Kidney epithelial cell (primary cell): Measurements from ENCODE around the gene RLBP1. TPM values are rescaled to one million over a fixed set of nuclear protein-coding genes. Genes with fewer than 3 reads are reported as not detected.

ENCODE experiments used
- DNase-seq: peaks from one replicate; pipeline ENCODE4 v3.0.0-alpha.2; 2010; ENCODE audit warnings: low read depth
- H3K27me3 ChIP-seq: 2 replicates; pipeline ENCODE4 v1.6.0; 2011; ENCODE audit warnings: low read length; ENCODE audit not compliant: control insufficient read depth, insufficient read depth
- H3K36me3 ChIP-seq: 2 replicates; pipeline ENCODE4 v1.5.1; 2011; ENCODE audit warnings: low read length; ENCODE audit not compliant: control insufficient read depth, insufficient read depth
- H3K4me3 ChIP-seq: 2 replicates; pipeline ENCODE4 v1.5.1; 2011; ENCODE audit warnings: low read depth, mild to moderate bottlenecking, control low read depth, low read length
- total RNA-seq: library from RNA; depleted of rRNA; stranded (reverse); fragments of >200 nt; gene quantifications from 2 replicates; pipeline ENCODE4 v1.2.3, GENCODE V29; 2015
- TF ChIP-seq, protein P1 (sequence below): IDR thresholded peaks from 2 replicates; pipeline ENCODE4 v1.5.1; 2011; ENCODE audit warnings: mild to moderate bottlenecking, moderate library complexity, low read length, control low read depth, inconsistent platforms; ENCODE audit not compliant: insufficient read depth, poor library complexity, severe bottlenecking

The RLBP1 gene
- total RNA-seq, 1 donor from 2014 or later: not detected

DNA sequence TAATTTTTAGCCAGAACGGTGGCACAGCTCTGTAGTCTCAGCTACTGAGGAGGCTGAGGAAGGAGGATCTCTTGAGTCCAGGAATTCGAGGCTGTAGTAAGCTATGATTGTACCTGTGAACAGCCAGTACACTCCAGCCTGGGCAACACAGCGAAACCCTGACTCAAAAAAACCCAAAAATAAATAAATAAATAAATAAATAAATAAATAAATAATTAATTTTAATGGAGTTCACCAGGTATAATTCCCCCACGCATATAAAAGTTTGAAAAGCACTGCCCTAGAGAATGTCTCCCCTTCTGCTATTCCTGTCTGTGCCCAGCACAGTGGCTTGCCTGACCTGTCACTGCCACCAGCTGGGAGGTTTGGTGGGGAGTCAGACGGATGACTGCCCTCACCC is 4.2 kb upstream of the RLBP1 start:
- TF ChIP-seq, protein P1, sequence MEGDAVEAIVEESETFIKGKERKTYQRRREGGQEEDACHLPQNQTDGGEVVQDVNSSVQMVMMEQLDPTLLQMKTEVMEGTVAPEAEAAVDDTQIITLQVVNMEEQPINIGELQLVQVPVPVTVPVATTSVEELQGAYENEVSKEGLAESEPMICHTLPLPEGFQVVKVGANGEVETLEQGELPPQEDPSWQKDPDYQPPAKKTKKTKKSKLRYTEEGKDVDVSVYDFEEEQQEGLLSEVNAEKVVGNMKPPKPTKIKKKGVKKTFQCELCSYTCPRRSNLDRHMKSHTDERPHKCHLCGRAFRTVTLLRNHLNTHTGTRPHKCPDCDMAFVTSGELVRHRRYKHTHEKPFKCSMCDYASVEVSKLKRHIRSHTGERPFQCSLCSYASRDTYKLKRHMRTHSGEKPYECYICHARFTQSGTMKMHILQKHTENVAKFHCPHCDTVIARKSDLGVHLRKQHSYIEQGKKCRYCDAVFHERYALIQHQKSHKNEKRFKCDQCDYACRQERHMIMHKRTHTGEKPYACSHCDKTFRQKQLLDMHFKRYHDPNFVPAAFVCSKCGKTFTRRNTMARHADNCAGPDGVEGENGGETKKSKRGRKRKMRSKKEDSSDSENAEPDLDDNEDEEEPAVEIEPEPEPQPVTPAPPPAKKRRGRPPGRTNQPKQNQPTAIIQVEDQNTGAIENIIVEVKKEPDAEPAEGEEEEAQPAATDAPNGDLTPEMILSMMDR: no peak
- Histone ChIP-seq H3K27me3 (no peaks in the 10 kb centered on the region), H3K36me3 (no peaks in the 10 kb centered on the region), H3K4me3 (no peak overlapping the region)
- DNase-seq: no peak

DNA sequence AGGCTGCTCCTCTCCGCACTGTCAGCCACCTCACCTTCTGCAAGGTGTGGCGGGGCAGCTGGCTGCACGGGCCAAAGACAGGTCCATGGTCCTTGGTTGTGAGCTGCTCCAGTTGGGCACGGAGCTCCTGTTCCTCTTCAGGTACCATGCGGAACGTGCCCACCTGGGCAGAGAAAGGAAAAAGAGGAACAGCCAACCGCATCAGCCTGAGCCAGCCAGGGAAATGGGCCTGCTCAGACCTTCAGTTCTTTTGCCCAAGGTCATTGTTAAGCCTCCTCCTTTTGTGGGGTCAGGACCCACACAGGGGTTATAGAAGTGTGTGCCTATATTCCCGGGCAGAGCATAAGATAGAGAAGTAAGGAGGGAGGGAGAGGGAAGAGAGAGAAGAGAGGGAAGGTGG is 2.8 kb downstream of the RLBP1 start:
- TF ChIP-seq, protein P1: no peak
- Histone ChIP-seq H3K36me3 (no peaks in the 10 kb centered on the region), H3K4me3 (no peak overlapping the region), H3K27me3 (peaks cover 2% of the 10 kb centered on the region)
- DNase-seq: no peak

DNA sequence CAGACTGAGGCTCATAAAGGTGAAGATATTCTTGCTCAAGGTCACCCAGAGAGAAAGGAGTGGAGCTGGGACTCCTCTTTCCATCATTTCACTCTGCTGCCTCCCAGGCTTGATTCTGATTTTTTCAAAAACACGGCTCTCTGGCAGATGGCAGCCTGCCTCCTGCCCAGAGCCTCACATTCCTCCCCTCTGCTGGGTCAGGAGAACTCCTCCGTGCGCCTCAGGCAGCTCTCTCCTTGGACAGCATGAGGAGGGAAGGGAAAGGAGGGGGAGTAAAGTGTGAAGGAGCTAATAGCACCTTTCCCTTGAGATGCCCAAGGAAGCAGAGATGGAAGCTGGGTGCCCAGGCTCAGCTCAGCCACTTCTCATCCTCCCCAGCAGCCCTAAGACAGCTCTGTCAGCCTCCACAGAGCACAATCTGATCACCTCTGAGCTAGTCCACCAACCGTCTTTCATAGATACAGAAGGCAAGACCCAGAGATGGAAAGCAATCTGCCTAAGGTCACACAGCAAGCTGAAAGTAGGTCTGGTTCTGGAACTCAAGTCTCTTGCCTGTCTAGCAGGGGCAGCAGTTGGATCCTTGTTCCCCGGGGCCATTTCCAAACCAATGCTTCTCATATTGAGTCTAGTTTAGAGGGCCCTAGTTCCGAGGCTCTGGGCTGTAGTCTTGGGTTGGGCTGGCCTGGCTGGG is 3.5 kb downstream of the RLBP1 start:
- peaks cover 2% of the 10 kb centered on the region for H3K27me3 ChIP-seq
- TF ChIP-seq, protein P1: no peak
- DNase-seq: no peak
- H3K36me3 ChIP-seq: no peaks in the 10 kb centered on the region
- H3K4me3 ChIP-seq: no peak overlapping the region

DNA sequence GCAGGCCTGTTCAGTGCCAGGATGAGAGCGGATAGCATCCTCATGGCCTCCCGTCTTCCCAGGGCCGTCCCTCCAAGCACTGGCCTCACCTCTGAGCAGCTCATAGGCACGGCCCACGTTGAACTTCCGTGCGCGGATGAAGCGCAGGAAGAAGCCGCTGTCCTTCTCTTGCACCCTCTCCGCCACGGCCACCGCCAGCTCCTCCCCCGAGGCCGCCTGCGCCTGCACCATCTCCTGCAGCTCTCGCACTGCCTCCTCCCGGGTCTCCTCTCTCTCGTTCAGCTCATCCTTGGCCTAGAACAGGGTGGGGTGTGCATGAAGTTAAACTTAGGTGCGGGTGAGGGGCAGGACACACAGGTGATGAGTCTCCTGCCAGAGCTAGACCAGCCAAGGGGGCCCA is 4.3 kb downstream of the RLBP1 start:
- TF ChIP-seq, protein P1: no peak
- no peak for DNase-seq
- Histone ChIP-seq H3K27me3 (peaks cover 2% of the 10 kb centered on the region), H3K4me3 (no peak overlapping the region), H3K36me3 (no peaks in the 10 kb centered on the region)

DNA sequence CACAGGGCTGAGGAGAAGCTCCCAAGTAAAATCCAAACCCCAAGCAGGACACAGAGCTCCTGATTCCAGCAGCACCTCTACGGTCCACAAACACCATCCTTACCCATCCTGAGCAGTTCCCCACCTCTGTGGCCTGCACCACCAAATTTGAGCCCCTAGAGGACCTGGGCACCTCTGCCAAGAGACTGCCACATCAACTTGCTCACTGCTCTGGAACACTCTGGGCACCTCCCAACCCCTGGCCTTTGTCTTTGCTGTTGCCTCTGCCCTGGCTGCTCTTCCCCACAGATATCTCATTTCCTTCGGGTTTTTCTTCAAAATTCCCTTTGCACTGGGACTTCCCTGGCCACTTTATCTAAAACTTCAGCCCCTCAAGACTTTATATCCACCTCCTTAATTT is 5.8 kb downstream of the RLBP1 start:
- no peak overlapping the region for H3K4me3 ChIP-seq
- H3K36me3 ChIP-seq: no peaks in the 10 kb centered on the region
- no peak for DNase-seq
- H3K27me3 ChIP-seq: peaks cover 2% of the 10 kb centered on the region
- TF ChIP-seq, protein P1: no peak

DNA sequence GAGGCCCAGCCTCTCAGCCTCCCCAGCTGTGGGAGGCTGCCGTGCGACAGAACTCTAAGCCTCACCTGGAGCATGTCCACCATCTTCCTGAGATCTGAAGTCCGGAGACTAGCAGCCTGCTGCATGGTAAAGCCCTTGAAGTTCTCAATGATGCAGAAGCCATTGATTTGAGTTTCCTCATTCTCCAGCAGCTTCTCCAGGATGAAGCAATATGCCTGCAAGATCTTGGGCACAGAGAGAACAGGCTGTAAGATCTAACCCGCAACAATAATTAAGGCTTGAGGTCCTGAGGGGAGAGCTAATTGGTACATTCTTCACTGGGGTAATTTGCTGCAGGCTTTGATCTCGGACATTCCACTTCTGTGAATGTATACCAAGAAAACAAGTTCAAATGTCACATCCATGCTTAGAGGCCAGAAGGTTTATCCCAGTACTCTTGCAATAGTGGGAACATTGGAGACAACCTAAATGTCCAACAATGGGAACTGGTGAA is 9.7 kb downstream of the RLBP1 start:
- TF ChIP-seq, protein P1: no peak
- H3K27me3 ChIP-seq: peaks cover 2% of the 10 kb centered on the region
- no peak overlapping the region for H3K4me3 ChIP-seq
- DNase-seq: no peak
- H3K36me3 ChIP-seq: no peaks in the 10 kb centered on the region
